Ascending aorta (tissue), 2 donors: Measurements from ENCODE around the gene DERL3. TPM values are rescaled to one million over a fixed set of nuclear protein-coding genes. Genes with fewer than 3 reads are reported as not detected.

Experiments used
- DNase-seq, 2 donors: peaks; one replicate each; pipeline ENCODE4 v3.0.0-alpha.2; 2019; ENCODE audit warnings: low spot score in 2 of 2
- H3K27ac ChIP-seq, 2 donors: fragments of 200-600 bp; sonication (generic); one replicate each; pipeline ENCODE4 v1.5.1; 2016 to 2017; ENCODE audit warnings: mild to moderate bottlenecking in 1 of 2
- H3K27me3 ChIP-seq: fragments of 200-600 bp; sonication (generic); one replicate; pipeline ENCODE4 v1.5.1; 2017
- H3K36me3 ChIP-seq, 2 donors: fragments of 200-600 bp; sonication (generic); one replicate each; pipeline ENCODE4 v1.5.1; 2016
- H3K4me1 ChIP-seq, 2 donors: fragments of 200-600 bp; sonication (generic); one replicate each; pipeline ENCODE4 v1.5.1; 2016 to 2017; ENCODE audit warnings: mild to moderate bottlenecking in 1 of 2
- H3K4me3 ChIP-seq, 2 donors: fragments of 200-600 bp; sonication (generic); one replicate each; pipeline ENCODE4 v1.5.1; 2016 to 2017; ENCODE audit warnings: mild to moderate bottlenecking in 1 of 2
- H3K9me3 ChIP-seq, 2 donors: fragments of 200-600 bp; sonication (generic); one replicate each; pipeline ENCODE4 v1.5.1; 2016
- intact Hi-C: fragments of 100-400 bp; cut with DNase I; formaldehyde crosslinking; loops from one replicate; pipeline ENCODE4 v1.15.1; 2023
- total RNA-seq: library from RNA; depleted of rRNA; stranded (reverse); fragments of >200 nt; gene quantifications from one replicate; pipeline ENCODE4 v1.1.0, GENCODE V29; 2016
- TF ChIP-seq, protein P1 (sequence below), 3 experiments: fragments of 200-600 bp in 2 of 3; fragments of 450-650 bp in 1 of 3; sonication (generic) in 2 of 3; IDR thresholded peaks; one replicate each; pipeline ENCODE4 v1.5.1; 2016 to 2019; ENCODE audit warnings: antibody characterized with exemption in 3 of 3, mild to moderate bottlenecking in 1 of 3, moderate library complexity in 1 of 3

Gene DERL3
- total RNA-seq, 1 donor from 2014 or later = 7.5 TPM

DNA sequence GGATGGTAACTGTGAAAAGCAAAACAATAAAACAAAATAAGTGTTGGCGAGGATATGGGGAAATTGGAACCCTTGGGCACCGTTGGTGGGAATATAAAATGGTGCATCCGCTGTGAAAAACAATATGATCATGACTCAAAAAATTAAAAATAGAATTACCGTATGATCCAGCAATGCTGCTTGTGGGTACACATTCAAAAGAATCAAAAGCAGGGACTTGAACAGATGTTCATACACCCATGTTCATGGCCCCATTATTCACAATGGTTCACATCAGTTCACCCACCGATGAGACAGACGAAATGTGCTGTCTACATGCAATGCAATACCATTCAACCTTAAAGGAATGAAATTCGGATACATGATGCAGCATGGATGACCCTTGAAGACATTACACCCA lies 1.2 kb upstream of the DERL3 start:
- H3K9me3 ChIP-seq = no peaks in the 10 kb centered on the region
- H3K4me3 ChIP-seq = no peak overlapping the region
- no peaks in the 10 kb centered on the region for H3K36me3 ChIP-seq
- peaks cover 24 to 26% of the 10 kb centered on the region in 2 donors for H3K4me1 ChIP-seq
- intact Hi-C loops = no loop called here
- H3K27ac ChIP-seq = no peak overlapping the region
- no peaks in the 10 kb centered on the region for H3K27me3 ChIP-seq
- DNase-seq = no peak
- TF ChIP-seq, protein P1, sequence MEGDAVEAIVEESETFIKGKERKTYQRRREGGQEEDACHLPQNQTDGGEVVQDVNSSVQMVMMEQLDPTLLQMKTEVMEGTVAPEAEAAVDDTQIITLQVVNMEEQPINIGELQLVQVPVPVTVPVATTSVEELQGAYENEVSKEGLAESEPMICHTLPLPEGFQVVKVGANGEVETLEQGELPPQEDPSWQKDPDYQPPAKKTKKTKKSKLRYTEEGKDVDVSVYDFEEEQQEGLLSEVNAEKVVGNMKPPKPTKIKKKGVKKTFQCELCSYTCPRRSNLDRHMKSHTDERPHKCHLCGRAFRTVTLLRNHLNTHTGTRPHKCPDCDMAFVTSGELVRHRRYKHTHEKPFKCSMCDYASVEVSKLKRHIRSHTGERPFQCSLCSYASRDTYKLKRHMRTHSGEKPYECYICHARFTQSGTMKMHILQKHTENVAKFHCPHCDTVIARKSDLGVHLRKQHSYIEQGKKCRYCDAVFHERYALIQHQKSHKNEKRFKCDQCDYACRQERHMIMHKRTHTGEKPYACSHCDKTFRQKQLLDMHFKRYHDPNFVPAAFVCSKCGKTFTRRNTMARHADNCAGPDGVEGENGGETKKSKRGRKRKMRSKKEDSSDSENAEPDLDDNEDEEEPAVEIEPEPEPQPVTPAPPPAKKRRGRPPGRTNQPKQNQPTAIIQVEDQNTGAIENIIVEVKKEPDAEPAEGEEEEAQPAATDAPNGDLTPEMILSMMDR (IDR thresholded peaks at IDR 0.05) = no peak

DNA sequence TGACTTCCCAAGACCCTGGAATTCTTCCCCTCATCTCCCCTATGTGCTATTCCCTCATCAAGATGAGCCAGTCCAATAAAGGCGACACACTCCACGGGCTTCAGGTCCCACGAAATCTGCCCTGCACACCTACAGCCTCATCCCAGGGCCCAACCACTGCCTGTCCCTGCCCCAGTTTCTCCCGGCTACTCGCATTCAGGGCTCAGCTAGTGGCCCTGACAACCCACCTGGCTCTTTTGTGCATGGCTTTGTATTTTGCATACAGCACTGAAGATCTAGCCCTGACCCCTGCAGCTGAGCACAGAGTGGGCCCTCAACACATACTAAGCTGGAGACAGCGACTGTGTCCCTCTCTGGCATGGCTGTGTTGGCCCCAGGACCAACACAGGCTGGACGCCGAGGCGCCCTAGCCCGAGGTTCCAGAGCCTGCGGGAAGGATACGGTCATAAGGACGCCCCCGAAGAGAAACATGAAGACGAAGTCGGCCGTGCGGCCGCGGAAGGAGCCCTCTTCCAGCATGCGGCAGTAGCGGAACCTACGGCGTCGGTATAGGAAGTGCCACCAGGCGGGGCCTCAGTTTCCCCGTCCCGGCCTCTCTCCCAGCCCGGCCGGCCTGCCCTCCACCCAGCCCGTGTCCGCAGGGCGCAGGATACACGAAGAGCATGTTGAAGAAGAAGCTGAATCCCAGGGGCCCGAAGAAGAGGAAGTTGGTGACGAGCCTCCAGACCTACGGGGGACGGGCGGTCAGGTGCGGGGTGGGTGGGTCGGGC lies 710 bp downstream of the DERL3 start:
- H3K27ac ChIP-seq = peak overlapping the region; percentile 4 to 28

DNA sequence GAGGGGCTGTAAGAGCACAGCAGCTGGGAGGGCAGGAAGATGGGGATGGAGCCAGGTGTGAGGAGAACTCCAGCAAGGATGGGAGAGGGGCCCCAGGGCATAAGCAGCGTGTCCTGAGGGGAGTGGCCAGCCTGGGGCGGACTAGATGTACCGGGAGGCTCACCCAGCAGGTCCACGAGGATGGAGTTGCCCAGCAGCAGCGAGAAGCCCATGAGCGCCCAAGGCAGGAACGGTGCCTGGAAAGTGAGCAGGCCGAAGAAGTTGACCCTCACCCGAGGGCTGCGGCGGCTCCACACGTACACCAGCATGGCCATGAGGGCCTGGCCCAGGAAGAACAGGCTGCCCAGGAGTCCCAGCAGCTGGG lies 1.3 kb downstream of the DERL3 start:
- no peaks in the 10 kb centered on the region for H3K27me3 ChIP-seq
- H3K9me3 ChIP-seq = no peaks in the 10 kb centered on the region
- peaks cover 6 to 13% of the 10 kb centered on the region in 2 donors for H3K36me3 ChIP-seq
- no peak overlapping the region for H3K27ac ChIP-seq
- intact Hi-C loops = loop anchor here (5.0 kb wide), 1 partner anchor 120 kb away; no protein-coding TSS in a partner anchor
- H3K4me1 ChIP-seq = peaks cover 26 to 32% of the 10 kb centered on the region in 2 donors
- no peak for DNase-seq
- TF ChIP-seq, protein P1 (IDR thresholded peaks at IDR 0.05) = no peak
- H3K4me3 ChIP-seq = no peak overlapping the region

More for the DNA sequence above, 710 bp downstream of the DERL3 start:
- Histone ChIP-seq H3K9me3 (no peaks in the 10 kb centered on the region), H3K4me3 (peak overlapping the region; percentile 42 to 70), H3K27me3 (no peaks in the 10 kb centered on the region), H3K4me1 (peaks cover 26 to 32% of the 10 kb centered on the region in 2 donors), H3K36me3 (peaks cover 6 to 13% of the 10 kb centered on the region in 2 donors)
- intact Hi-C loops = loop anchor here (2.0 to 5.0 kb wide), 2 partner anchors 69 to 121 kb away; no protein-coding TSS in a partner anchor
- DNase-seq = no peak
- TF ChIP-seq, protein P1 (IDR thresholded peaks at IDR 0.05) = no peak

DNA sequence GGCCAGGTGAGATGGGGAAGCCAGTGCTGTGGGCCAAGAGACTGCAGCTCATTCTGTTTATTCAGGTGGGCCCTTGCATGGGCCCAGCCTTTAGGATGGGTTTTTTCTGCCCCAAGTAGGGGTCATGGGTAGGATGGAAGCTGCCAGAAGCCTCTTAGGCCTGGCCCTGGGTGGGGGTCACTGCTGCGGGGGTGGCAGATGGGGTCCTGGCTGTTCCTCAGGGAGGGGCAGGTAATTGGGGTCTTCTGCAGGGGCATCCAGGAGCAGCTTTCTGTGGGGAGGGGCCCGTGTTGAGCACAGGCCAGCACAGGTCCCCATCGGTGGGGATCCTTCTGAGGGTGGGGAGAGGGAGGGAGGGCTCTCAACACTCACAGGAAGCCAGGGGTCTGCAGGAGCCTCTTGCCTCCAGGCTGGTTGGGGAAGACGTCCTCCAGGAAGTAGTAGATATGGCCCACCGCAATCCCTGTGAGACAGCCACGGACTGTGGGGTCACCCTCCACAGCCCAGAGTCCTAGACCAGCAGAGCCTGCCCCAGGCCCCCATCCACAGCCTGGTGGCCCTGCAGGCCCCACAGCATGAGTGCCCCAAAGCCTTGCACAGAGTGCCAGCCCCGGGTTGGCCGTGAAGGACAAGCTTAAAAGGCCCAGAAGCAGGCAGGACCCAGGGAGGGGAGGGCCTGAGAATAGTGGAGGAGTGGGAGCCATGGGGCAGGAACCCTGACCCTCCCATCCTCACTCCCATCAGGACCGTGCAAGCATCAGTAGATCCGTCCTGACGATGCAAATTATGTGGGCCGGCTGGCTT lies 1.9 kb downstream of the DERL3 start:
- Histone ChIP-seq H3K4me3 (no peak overlapping the region), H3K9me3 (no peaks in the 10 kb centered on the region), H3K27ac (peak overlapping the region; percentile 36 to 52), H3K4me1 (peaks cover 26 to 32% of the 10 kb centered on the region in 2 donors), H3K27me3 (no peaks in the 10 kb centered on the region), H3K36me3 (peaks cover 6 to 13% of the 10 kb centered on the region in 2 donors)
- peak in 1 of 2 donors; percentile 5 for DNase-seq
- TF ChIP-seq, protein P1 (IDR thresholded peaks at IDR 0.05) = no peak
- intact Hi-C loops = loop anchor here (5.0 kb wide), 1 partner anchor 120 kb away; no protein-coding TSS in a partner anchor

DNA sequence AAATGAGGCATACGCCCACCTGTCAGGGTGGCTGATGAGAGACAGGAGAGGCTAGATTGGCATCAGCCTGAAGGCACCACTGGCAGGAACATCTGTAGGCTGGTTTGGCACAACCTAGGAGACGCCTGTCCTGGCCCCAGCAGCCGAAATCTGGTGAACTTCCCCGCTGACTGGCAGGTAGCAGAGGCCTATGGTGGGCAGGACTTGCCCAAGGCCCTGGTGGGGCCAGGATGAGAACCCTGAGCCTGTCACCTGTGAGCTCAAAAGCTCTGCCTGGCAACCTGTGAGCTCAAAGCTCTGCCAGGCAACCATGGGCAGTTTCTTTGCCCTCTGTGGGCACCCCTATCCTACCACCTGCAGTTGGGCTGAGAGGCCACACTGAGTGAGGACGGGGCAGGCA lies 2.5 kb downstream of the DERL3 start:
- intact Hi-C loops = loop anchor here (5.0 kb wide), 1 partner anchor 119 kb away; no protein-coding TSS in a partner anchor
- TF ChIP-seq, protein P1 (IDR thresholded peaks at IDR 0.05) = no peak
- peak in 1 of 2 donors; percentile 50 for DNase-seq
- Histone ChIP-seq H3K36me3 (peaks cover 8 to 13% of the 10 kb centered on the region in 2 donors), H3K27me3 (no peaks in the 10 kb centered on the region), H3K27ac (peak overlapping the region; percentile 36 to 52), H3K4me3 (no peak overlapping the region), H3K9me3 (no peaks in the 10 kb centered on the region), H3K4me1 (peaks cover 26 to 32% of the 10 kb centered on the region in 2 donors)
